NK-92 treated with Interleukin-12 subunit alpha and Interleukin-12 subunit beta, amount 100 ng/mL, for 24 hours (cell line): Measurements from ENCODE around the gene COX7A2.

ENCODE experiments used
- DNase-seq: peaks from one replicate; lab custom pipeline; 2025; lab: John Stamatoyannopoulos, UW

Gene COX7A2

DNA sequence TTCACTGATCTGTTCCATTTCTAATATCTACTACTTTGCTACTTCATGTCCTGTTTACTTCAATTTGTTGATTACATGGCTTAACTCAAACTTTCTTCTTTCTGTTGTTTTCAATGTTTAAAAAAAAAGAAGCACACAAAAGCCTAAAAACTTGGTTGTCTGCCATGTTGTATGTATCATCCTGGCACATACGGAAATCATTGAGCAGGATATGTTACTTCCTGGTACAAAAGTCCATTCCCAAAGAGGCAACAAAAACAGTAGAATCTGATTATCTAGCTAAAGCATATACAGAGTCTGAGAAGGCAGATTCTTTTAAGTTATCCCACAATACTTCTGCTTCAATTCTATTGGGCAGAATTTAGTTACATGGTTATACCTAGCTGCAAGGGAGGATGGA lies 23.2 kb downstream of the COX7A2 start:
- no peak for DNase-seq

DNA sequence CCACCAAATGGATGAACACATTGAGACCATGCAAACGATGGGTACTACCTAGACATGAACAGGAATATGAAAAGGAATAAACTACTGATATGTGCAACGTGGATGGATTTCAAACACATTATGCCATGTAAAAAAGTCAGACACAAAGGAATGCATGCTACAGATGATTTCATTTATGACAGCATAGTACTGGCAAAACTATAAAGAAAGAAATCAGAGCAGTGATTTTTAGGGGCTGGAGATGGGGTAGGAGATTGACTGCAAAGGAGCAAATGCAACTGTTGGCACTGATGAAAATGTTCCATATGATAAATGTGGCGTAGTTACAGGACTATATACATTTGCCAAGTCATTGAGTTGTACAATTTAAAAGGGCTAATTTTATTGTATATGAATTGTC lies 24.3 kb downstream of the COX7A2 start:
- no peak for DNase-seq

DNA sequence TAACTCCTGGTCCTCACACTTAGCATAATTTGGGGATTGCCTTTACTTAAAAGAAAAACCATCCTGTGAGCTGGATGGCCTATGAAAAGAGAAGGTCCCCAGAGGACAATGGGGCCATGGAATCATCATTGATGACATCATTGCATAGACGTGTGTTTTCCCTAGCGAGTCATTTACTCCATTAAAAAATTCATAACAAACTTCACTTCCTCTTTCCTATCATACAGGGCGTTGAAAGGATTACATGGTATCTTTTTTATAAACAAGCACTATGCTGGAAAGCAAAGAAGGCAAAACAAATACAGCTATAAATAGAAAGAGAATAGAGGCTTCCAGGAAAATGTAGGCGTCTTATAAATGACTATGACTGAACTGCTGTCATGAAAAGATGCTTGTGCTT lies 26.4 kb downstream of the COX7A2 start:
- DNase-seq: no peak

DNA sequence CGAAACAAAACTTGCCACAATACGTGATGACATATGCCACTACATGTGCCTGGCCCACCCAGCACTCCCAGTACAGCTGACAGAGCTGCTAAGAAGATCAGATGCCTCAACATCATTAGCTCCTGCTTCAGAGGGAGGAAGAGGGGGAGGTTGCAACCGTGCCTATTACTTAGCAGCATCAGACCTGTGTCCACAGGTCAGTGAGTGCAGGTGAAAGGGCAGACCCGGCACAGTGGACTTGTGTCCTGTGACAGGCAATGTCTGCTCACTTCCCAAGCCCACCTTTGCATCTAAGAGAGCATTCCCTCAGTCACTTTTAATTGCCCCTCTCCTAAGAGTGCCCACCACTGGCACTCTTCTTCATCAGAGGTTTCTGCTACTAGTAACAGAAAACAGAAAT lies 28.3 kb downstream of the COX7A2 start:
- DNase-seq: no peak

DNA sequence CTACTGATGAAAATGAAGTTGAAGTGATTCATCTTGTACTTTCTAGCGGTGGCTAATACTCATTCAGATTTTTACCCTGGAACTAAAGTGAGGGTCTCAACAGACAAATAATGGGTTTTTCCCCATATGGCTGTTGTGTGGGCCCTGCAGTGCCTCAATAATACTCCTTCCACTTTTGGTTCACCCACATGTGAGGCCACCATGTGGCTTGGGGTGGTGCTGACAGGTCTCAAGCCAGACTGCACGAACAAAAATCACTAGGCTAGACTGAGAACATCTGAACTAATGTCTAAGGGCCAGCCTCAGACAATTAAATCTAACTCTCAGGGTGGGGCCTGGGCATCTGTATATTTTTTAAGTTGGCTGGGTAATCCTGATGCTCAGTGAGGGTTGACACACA lies 29.9 kb downstream of the COX7A2 start:
- DNase-seq: no peak

DNA sequence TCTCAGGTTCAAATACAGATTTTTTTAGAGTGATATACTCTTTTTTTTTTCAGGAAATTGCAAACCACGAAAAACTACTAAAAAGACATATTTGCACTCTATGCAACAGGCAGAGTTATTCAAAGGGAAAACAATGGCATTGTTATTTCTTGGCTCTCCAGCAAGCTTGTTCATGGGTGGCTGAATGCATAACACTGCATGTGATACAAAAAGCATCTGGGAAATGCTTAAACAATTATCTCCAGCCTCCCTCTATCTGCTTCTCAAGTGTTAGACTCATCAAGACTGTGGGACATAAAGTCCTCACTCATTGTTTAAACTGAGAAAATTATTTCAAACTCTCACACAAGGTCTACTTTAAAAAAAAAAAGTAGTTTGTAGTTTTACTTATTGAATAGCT lies 30.5 kb downstream of the COX7A2 start:
- DNase-seq: no peak

DNA sequence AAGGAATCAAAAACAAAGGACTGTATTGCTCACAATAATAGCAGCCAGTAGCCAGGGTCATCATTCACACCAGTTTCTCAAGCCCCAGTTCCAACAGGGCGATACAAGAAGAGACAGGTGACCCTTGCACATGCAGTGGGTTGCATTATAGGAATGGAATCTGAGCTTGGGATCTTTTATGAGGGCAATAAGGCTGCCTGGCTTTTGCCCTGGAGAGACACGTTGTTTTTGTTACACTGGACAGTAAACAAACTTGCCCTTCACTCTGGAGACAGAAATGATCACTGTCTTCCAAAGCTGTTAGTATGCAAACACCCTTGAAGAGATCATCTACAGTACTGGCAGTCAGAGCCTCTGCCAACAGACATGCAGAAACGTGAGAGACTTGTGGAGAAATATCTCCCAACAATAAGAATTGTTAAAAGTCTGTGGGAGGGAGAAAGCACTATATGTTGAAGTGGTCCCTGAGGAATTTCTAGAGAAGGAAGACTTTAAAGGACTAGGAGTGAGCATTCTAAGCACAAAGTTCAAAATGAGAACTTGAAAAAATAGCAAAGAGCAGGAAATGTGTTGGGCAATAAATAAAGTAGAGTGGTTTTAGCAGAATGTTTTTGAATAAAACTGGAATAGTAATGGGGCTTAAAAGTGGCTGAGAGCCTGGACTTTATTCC lies 31.5 kb downstream of the COX7A2 start:
- DNase-seq: no peak

DNA sequence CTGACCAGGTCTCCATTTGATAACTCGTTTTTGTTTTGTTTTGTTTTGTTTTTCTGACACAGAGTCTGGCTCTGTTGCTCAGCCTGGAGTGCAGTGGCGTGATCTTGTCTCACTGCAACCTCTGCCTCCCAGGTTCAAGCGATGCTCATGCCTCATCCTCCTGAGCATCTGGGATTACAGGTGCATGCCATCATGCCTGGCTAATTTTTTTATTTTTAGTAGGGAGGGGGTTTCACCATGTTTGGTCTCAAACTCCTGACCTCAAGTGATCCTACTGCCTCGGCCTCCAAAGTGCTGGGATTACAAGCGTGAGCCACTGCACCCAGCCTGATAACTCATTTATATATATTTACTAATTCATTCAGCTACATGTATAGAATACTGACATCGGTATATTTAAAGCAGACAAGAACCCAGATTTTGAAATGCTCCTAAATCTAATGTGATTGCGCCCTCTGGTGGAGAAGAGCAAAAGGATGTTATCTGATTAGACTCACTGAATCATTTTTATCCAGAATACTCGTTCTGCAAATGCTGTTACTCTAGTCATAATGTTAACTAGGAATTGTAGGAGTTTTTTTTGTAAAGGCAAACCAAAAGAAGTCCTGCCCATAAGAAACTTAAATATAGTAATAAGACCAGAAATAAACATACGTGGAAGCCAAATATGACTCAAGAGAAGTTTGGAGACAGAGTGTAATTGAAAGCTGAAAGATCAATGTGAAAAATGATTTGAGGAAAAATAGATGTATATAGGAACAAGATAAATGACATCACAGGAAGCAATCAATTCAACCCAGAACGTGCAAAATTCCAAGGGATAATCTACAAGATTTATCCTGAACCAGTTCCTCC lies 32.5 kb downstream of the COX7A2 start:
- DNase-seq: peak; percentile 17

DNA sequence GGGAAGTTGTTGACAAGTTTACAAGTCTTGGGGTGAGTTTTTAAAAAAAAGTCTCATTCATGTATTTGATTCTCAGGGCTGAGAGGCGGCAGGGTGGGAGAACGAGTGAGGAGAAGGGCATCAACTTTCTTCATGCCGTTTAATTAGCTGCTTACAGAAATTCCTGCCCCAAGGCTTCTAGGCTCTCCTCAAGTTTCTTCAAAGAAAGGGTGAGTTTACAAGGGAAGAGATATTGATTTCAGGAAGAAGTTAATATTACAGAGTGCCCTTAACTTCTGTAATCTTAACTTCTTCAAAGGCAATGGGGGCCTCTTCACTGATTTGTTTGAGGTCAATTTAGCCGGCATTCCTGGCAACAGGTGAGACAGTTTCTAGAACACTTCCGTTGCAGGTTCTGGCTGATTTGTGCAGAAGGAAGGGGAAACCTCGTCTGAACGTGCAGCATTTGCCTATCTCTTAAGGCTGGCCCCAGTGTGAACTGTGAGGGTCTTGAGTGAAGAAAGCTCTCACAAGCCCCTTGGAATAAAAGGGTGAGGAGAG lies 34.3 kb downstream of the COX7A2 start:
- no peak for DNase-seq

DNA sequence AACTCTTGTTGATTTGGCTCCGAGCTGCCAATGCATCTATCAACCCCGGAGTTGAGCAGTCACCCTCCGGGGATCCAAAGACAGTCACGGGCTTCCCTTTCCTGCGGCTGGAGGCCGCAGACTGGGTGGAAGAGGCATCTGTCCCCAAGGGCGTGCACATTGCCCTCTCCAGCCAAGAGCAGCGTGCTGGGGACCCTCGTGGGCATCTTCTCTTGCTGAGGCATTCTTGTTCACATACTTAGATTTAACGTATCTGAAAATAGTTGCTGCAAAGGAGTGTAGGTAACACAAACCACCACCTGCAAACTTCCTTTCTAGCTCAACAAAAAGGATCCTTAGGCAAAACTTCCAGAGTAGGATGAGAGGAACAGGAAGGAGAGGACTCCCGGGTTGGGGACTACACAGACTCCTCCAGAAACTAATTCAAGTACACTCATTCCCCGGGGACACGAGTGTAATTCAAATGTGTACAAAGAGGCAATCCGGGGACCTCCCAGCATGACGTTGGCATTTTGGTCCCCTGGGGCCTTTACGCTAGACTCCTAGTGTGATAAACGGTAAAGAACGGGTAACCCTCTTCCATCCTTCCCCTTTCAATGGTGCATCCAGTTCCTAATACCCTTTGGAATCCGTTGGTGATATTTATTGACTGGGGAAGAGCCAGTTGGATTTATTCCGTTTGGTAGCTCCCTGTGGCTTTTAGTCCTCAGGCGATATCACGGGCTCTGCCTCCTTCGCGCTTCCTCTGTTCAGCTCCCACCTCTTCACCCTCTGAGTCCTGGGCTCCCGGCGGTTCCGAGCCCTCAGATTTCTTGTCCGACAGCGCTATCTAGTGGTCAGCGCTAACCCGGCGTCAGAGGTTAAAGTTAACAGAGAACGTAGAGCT lies 35.1 kb downstream of the COX7A2 start:
- peak; percentile 50 for DNase-seq

DNA sequence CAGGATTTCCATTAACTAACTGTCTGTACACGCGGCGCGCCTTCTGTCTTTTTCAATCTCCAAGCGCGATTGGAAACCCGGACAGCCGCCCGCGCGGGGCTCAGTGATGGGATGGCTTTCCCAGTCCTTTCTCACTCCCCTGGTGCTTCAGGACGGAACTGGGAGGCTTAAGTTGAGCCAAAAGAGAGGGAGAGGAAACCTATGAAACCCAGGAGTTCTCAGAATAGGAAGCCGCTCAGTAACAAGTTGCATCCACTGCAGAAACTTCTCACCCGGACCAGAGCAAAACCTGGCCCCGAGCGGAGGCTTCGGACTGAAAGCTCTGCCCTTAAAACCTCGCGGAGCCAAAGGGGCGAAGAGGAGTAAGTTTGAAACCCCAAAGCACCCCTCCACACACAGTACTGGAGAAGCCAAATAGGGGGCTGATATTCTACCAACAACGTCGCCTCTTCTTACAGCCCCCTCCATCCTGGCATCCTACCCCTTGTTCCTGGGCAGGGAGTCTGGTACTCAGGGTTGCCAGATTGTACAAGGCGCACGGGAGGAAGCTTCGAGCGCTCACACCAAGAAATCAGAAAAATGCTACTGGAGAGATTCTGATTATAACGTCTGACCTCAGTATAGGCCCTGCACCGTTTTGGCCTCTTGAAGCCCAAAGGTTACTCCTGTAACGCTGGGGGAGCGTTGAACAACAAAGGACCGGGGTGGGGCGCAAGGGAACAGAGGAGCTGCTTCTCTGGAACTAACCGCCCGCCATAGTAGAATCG lies 36.8 kb downstream of the COX7A2 start:
- DNase-seq: no peak

DNA sequence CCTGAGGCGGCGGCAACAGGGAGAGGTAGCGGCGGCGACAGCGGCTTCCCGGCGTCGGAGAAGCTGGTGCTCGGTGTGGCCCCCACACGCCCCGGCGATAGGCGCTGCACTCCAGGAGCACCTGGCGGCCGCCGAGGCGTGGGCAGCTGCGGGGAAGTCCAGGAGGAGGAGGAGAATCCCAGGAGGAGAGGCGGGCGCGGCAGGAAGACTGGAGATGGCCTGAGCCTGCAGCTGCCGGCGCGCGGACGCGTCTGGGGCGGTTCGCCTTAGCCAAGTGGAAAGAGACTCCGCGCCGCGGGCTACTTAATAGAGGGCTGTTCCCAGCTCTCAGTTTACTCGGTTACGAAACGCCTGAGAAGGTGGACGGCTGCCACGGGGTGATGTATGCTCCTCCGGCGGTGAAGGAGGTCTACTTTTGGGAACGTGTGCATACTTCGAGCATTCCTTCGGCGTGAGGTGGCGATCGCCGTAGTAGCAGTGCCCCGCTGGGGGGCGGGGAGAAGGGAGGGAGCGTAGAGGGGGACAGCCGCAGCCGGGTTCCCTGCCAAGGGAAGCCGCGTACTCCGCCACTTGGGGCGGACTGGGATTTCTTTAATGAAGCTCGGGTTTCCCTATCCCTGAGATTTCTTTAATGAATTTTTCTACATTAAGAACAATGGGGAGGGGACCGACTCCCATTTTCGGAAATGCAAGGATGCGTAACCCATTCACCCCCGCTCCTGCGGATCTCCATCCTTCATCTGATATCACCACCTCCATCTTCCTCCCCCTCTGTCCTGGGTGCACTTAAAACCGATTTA lies 37.6 kb downstream of the COX7A2 start, which contains the start of gene COL12A1:
Gene COL12A1 (minus strand): TSS at position 278 of the 800 bp plus-strand sequence. CDS start 3,261 bp downstream, outside the sequence.
- DNase-seq: no peak

DNA sequence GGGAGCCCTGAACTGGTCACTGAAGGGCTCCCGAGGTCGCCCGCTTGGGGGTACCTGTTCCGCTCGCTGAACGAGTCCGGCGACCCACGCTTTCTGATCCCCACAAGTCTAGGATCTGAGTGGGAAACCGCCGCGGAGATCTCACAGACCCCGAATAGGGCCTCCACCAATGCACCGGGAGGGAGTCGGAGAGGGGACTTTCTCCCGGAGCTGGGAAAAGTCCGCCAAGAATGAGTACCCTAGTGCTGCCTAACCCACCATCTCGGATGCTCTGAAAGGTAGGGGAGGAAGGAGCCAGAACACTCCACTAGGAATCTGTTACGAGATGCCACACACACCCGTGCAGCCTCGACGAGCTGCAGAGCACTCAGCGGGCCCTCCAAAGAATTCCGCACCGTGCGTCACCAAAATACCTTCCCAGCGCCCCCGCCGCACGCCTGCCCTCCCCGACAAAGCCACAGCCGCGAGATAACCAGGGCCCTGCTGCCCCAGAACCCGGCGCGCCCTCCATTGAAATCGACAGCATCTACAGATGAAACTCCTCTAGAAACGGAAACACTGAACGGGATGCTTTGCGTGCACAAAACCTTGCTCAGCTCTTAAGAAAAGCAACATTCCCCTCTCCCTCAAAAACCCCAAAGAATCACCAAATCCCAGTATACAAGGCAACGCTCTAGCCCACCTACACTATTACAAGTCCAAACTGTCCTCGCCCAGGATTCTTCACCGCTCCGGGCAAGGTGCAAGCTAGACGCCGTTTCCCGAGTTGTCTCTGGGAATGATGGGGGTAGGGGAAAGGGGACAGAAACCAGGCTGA lies 38.4 kb downstream of the COX7A2 start:
- no peak for DNase-seq

DNA sequence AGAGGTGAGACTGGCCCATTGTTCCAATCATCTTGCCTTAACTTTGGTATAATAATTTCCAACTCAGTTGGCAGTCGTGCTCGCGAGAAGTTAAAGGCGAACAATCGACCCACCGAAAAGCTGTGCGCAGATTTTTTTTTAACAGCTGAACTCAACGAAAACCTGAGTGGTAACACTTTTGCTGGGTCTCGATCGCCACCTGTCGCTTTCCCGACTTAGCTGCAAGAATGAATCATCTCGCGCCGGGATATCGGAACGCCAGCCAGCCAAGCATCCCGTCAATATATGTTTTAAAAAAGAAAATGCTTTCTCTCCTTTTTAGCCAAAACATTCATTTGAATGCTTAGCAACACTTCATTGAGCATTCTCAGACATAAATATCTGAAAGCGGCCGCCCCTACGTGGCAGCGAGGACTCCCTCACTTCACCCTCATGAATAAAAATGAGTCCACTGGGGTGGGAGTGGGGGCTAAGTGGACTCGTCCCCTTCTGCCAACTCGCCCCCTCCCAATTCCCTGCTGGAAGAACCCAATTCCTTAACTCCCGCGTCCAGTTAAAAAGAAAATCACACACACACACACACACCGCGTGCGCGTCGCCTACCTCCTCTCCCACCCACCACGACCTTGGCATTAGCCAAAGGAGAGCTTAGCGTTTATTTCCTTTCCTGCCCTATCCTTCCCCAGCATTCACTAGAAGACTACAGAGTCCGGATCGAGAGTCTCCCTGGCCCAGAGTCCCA lies 39.2 kb downstream of the COX7A2 start:
- no peak for DNase-seq

DNA sequence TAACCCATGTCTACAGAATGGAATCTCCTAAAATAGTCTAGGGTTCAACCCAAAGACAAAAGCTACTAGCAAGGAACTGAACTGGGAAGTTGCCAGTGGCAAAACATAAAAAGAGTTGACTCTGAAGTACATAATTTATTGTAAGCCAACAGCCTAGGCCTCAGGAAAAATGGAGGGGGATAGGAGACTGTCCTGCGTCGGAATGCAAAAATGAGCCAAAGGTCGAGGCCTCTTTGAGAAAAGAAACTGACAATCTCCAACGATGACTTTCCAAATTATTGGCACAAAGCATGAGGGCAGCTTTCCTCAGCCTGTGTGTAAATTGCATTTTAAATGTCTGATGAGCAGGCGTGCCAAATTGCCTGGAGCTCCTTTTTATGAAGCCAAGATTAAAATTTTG lies 39.9 kb downstream of the COX7A2 start:
- no peak for DNase-seq

DNA sequence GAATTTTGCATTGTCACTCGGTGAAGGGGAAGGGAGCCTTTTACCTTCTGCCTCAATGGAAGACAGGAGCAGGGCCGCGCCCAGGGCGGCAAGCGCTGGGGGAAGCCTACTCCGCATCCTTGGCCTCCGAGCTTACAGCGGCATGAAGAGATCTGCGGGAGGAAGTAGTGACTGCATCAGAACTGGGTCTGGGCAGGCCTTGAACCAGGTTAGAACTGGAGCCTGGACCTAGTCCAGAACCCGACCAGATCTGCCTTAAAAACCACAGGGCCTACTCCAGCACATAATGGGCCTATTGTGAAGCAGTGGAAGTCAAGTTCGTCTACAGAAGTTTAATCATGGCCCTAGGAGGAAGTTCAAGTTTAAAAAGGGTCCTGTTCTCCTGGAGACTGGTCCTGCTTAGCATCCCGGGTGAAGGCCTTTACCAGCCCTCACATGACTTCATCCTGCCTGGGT lies 40.9 kb downstream of the COX7A2 start:
- DNase-seq: no peak

DNA sequence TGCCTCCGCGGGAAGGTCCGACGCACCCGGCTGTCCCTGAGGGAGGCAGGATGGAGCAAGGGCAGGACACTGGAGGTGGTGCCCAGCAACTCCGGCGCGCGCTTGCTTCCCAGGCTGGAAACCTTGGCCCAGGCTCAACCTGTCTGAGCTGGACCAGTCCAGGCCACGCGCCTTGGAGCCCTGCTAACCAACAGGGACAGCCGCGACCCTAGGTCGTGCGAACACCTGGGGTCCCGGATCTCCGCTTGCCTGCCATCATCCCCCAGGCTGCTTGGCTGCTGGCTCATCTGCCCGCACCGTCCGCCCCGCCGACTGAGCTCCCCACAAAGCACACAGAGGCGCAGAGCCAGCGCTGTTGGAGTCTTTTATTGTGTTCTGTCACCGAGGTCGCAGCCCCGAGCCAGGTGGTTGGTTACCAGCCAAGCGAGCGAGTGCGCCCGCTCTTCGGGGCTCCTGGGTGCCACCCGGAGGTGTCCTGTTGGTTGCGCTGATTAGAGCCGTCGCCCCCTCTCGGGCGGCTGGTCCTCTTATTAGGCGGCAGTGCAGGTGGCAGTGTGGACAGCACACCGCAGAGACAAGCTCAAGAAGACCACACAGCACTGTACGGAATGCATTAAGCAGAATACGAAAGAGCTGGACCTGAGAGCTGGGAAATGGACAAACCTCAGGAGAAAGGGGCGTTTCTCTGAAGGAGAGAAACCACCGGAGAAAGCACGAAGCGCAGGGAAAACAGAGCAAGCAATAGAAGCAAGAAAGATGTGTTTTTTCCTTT lies 41.5 kb downstream of the COX7A2 start:
- DNase-seq: no peak

DNA sequence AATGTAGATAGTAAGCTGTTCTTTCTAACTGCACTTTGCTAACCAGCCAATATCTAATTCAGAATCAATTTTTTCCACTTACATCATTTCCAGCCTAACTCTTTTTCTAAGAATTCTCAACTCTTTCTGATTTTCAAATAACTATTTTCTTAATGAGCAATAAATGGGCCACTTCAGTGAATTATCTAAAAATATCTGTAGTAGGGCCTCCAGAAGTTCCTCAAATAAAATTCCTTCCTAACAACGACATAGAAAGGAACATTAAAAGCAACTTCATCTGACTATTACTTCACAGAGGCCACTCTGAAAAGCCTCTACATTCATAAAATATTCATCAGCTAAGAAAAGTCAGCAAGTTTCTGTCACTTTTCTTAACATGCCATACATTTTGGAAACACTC lies 42.6 kb downstream of the COX7A2 start:
- no peak for DNase-seq
